ENCODE data around the gene CAMK2A.

Gene CAMK2A

DNA sequence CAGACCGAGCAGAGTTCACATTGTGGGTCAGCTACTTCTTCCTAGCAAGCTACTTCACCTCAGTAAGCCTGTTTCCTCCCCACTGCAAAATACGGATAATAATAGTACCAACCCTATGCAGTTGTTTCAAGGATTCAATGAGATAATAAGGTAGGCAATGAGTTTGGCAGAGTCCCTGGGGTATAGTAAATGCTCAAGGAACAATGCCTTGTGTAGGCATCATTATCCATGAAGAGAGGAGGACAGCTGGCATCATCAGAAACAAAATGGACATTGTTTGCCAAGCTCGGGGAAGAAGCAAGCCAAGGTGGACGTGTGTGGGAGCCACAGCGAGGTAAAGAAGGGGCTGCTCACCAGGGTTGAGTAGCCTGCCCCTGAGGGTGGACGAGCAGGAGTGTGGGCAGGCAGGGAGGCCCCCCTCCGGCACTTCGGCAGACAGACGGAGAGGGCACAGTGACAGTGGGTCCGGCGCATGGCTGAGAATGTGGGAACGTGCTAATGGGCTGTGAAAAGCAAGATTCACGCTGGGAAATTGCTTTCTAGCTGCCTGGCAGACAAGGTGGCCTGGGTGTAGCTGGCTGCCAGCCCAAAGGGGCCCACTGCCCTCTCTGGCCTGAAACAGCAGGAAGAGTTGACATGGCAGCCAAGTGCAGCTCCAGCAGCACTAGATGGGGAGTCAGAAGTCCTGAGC, 10.1 kb downstream of the CAMK2A start:
- DNase-seq (ENCODE audit: low read depth in 2 of 2), result no peak

GRCh38 chr5:150278916-150279315, 10.7 kb downstream of the CAMK2A start:
- no peak for DNase-seq (ENCODE audit: low read depth in 2 of 2)

DNA sequence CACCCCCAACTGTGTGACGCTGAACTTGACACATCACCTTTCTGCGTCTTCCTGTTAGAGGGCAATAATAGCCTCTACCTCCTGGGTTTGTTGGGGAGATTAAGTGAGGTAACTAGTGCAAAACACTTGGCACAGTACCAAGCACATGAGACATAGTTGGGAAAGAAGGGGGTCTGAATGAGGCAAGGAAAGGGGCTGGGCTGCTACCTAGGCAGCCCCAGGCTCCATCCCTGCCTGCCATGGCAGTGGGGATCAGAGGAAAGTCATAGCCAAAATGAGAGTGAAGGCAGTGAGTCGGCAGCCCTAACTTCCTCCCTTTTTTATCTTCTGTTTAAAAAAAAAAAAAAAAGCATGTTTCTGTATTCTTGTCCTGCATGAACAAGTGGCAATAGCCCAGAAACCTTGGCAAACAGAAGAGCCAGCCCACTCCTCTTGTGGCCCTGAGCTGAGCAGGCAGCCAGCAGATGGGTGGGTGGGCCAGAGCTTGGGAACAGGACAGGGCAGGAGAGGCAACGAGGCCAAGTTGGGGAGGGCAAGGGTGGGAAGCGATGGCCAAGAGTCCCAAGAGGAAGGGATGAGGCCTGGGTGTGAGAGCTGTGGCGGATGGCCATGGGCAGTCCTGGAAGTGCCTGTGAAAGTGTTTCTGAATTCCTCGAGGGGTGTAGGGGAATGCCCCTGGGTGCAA, 11.4 kb downstream of the CAMK2A start:
- DNase-seq (ENCODE audit: low read depth in 2 of 2), result no peak

DNA sequence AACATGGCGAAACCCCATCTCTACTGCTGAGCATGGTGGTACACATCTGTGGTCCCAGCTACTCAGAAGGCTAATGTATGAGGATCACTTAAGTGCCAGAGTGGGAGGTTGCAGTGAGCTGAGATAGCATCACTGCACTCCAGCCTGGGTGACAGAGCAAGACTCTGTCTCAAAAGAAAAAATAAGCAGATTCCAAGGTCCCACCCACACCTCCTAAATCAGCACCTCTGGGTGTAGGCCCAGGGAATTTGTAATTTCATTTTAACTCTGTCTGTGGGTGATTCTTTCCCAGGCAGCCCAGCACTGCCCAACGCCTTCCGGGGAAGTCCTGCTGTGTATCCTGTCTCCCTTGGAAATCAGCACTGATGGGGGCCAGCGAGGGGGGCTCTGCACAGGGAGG, 12.5 kb downstream of the CAMK2A start:
- no peak for DNase-seq (ENCODE audit: low read depth in 2 of 2)

- no peak for DNase-seq (ENCODE audit: low read depth in 2 of 2)
These were observed 14.8 kb downstream of the CAMK2A start for GRCh38 chr5:150274811-150275210.

GRCh38 chr5:150272531-150272930, 17.0 kb downstream of the CAMK2A start:
- DNase-seq (ENCODE audit: low read depth in 2 of 2), result no peak

- no peak for DNase-seq (ENCODE audit: low read depth in 2 of 2)
These were observed 17.6 kb downstream of the CAMK2A start for GRCh38 chr5:150271923-150272322.

DNA sequence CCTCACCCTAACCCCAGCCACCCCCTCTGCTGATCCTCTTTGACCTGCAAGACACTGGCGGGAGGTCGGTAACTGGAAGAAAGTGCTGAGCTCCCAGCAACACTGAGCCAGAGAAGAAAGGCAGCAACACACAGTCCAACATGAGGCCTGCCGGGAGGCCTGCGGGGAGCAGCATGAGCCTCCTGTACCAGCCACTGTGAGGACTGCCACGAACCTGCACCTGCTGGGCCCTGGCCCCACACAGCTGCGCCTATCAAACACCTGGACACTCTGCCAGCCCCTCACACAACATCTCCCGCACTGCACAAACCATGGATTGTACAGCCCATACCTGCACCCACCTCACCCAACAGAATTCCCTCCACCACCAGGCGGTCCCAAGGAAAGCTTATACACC, 18.3 kb downstream of the CAMK2A start:
- DNase-seq (ENCODE audit: low read depth in 2 of 2), result no peak

DNA sequence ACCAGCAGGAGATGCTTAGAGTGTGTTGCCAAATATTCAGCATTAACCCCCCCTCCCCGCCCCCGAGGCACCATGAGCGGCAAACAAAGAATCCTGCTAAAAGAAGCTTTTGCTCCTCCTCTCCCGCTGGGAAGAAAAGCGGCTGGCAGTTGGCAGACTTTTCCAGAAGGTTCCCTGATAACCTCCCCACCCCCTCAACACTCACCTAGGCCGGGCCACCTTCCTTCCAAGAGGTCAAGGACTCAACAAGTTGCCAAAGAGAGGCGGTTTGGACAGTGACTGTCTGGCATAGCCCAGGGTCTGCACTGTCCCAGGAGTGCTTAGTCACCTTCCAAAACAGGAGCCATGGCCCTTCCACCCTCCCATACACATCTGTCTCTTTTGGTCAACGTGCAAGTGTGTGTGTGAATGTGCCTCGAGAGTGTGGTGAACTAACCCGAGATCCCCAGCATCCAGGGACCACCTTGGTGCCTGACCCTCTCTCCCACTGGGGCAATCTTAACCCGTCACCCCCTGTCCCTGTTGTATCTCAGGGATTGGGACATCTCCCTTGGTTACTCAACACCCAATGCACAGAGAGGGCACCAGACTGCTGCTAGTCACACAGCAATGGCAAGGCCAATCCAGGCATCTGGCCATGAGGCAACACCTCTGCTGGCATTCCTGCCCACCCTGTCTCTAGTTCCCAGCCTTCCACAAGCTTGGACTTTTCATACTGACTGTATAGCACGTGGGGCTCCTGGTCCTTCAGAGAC, 18.9 kb downstream of the CAMK2A start:
- DNase-seq (ENCODE audit: low read depth in 2 of 2), result no peak

- DNase-seq (ENCODE audit: low read depth in 2 of 2), result no peak
These were observed 22.7 kb downstream of the CAMK2A start for GRCh38 chr5:150266871-150267291.

- DNase-seq (ENCODE audit: low read depth in 2 of 2), result no peak
These were observed 23.6 kb downstream of the CAMK2A start for GRCh38 chr5:150265870-150266383.

DNA sequence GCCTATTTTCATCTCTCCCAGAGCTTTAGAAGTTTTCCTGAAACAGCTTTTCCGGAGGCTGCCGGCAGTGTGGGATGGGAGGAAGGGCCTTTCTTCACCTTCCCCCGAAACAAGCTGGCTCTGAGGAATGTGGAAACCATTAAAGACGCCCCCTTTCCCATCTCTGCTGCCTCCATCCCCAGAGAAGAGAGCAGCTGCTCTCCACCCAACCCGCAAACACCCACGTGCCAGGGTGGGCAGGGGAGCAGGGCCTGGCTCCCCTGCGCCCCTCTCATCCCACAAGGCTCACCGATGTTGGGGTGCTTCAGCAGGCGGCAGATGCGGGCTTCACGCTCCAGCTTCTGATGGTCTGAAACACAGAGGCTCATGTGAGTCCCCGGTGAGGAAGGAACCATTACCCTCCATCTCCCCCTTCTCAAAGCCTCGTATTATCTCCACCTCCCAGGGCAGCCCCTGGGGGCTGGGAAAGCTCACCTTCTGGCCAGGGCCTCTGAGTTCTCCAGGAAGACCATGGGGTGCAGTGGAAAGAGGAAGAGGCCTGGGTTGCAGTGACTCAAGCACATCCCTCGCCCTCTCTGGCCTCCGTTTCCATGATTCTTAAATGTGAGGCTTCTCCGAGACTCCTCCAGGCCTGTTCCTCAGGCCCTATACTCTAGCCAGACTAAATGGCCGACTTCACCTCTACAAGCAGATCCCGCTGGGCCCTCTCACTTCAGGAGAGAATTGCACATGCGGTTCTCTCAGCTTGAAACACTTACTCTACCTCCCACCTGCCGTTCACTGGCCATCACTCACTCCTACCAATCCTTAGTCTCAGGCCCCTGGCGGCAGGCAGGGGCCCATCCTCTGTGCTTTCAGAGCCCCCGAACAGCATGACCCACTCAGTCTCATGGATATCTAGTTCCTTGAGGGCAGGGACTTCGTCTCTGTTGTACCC, 24.6 kb downstream of the CAMK2A start:
- DNase-seq (ENCODE audit: low read depth in 2 of 2), result no peak

DNA sequence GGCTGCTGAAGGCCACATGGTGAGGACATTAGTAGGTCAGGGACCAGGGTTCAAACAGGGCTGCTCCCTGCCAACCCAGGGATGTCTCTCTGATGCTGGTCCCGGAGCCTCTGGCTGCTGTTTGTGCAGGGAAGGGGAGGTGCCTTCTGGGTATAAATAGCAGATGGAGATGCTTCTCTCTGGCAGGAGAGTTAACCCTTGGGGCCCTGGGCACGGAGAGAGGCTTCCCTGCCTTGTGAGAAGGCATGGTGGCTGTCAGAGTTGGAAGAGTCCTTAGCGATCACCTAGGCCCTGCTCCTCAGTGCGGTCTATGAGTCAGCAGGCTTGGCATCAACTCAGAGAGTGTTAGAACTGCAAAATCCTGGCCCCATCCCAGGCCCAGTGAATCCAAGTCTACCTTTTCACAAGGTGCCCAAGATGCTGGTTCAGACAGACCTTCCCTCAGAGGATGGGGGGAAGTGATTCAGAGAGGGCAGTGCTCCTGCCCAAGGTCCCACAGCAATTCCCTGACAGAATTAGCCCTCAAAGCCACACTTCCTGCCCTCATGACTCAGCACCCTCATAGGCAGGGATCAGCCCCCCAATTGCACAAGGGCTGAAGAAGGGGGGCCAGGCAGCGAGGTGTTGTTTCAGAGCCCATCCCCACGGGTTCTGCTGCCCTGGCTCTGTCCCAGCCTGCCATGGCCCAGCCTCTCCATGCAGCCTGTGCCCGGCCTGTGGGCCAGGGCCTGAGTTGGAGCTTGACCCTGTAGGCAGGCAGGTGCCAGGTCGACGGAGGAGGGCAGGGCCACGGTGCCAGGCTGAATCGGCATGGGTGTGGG, 25.6 kb downstream of the CAMK2A start:
- DNase-seq (ENCODE audit: low read depth in 2 of 2), result no peak

- no peak for DNase-seq (ENCODE audit: low read depth in 2 of 2)
These were observed 26.2 kb downstream of the CAMK2A start for GRCh38 chr5:150263375-150263775.

DNA sequence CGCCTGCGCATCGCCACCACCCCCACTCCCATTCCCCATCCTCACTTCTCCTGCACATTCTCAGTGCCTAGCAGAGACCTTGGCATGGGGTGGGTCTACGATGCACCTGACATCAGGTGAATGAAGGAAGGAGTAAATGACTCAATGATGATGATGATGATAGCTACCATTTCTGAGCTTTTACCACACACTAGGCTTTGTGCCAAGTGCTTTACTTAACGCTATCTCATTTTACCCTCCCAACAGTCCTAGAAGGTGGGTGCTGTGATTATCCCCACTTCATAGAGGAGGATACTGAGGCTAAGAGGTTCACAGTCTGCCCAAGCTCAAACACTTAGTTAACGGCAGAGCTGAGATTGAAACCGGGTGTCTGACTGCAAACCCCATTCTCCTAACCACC, 27.1 kb downstream of the CAMK2A start:
- DNase-seq (ENCODE audit: low read depth in 2 of 2), result no peak

DNA sequence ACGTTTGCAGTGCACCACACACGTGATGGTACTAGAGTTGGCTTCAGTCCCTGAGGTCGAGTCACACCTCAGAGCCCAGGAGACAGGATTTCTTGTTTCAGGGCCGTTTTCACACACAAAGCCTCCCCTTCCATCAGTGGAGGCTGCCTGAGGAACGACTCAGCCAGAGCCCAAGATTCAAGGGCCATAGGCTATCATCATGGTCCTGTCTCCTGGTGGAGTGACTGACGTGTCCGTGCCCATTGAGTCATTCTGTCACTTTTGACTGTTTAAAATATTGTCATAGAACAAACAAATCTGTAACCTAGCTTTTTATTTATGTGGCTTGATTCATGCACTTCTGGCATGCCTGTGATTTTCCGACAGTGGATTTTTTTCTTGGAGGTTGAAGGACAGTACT, 28.3 kb downstream of the CAMK2A start:
- DNase-seq (ENCODE audit: low read depth in 2 of 2), result no peak

DNA sequence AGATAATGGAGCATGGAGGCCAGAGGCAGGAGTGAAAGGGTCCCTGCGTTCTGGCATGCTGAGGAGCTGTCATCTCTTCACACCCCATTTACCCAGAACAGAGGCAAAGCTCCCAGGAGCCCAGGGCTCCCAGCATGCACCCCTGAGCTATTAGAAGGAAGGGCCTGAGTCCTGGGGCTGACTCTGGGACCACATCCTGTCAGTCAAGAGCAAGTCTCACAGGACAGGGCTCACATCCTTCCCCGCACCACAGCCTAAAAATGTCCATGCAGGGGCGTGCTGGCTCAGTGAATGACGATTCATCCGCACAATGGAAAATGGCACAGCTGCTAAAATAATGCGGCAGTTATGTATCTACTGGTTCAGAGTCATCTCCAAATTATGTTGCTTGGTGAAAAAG, 31.4 kb downstream of the CAMK2A start:
- DNase-seq (ENCODE audit: low read depth in 2 of 2), result no peak

- DNase-seq (ENCODE audit: low read depth in 2 of 2), result no peak
These were observed 32.1 kb downstream of the CAMK2A start for GRCh38 chr5:150257424-150257823.

- DNase-seq (ENCODE audit: low read depth in 2 of 2), result no peak
These were observed 33.0 kb downstream of the CAMK2A start for GRCh38 chr5:150256410-150257064.
